Limb (tissue), 2 donors: Measurements from ENCODE around the gene CDC23.
"Not testable (repeated sequence)": the region's sequence is repeated elsewhere in the genome, so short reads cannot be mapped to it uniquely, and the experiment has no call there.

Experiments
- DNase-seq, 2 donors: peaks; one replicate each; pipeline ENCODE4 v3.0.0-alpha.2; 2016; ENCODE audit errors: extremely low spot score in 2 of 2

CDC23 gene, protein sequence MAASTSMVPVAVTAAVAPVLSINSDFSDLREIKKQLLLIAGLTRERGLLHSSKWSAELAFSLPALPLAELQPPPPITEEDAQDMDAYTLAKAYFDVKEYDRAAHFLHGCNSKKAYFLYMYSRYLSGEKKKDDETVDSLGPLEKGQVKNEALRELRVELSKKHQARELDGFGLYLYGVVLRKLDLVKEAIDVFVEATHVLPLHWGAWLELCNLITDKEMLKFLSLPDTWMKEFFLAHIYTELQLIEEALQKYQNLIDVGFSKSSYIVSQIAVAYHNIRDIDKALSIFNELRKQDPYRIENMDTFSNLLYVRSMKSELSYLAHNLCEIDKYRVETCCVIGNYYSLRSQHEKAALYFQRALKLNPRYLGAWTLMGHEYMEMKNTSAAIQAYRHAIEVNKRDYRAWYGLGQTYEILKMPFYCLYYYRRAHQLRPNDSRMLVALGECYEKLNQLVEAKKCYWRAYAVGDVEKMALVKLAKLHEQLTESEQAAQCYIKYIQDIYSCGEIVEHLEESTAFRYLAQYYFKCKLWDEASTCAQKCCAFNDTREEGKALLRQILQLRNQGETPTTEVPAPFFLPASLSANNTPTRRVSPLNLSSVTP

DNA sequence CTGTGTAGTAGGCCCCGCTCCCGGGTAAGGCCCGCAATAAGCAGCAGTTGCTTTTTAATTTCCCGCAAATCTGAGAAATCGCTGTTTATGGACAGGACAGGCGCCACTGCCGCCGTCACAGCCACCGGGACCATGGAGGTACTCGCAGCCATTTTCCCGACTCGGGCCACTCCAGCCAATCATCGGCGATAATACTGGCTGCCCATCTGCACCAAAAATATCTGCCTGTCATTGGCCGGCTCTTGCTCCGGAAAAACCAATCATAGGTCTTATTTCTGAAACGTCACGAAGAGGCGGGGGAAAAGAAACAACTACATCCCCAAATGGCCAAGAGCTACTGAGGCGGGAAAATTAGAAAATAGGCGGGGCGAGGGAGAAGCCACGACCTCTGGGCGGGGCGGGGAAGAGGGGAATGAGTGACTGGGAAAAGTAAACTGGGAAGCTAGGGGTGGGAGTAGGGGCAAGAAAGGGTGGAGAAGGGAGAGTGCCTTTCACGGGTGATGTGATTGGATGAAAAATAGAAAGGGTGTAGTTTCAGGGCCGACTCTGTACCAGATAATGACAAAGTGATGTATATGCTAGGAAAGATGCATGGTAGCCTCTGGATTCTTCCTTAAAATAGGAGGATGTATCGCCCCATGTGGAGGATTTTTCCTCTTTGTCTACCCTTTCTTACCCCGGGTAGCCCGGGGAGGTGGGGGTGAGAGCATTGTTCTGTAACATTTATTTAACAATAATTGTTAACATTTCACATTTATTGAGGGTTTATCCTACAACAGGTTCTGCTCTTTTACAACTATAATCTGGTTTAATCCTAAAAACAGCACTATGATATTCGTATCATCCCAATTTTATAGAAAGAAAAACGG lies at the start of gene CDC23:
Gene CDC23 (minus strand): TSS at position 163 of the 869 bp plus-strand sequence. CDS start 11 bp downstream, at position 152.
- DNase-seq: peak; percentile 93 to 97

DNA sequence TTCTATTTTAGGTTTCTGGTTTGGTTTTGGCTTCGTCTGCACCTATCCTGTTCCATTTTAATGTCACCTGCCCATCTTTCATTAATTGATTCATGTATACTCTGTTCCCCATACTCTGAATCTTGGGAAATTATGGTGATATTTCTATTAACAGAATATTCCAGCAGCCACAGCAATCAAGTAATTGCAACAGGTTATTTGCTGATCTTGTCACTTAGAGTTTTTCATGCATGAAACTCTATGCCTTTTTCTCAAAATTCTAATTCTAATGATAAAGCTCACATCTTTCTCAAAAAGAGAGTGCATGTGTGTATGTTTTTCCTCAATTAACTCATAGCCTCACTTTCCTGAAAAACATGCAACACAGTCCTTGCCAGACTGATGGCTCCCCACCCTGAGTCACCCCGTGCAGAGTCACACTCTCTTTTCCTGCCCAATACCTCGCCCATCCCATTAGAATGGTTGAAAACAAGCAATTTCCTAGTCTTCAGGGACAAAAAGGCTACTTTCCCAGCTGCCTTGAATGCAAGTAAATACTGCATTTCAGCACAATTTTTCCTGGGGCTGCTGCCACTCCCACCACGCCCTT lies 45.7 kb upstream of the CDC23 start:
- no peak for DNase-seq

DNA sequence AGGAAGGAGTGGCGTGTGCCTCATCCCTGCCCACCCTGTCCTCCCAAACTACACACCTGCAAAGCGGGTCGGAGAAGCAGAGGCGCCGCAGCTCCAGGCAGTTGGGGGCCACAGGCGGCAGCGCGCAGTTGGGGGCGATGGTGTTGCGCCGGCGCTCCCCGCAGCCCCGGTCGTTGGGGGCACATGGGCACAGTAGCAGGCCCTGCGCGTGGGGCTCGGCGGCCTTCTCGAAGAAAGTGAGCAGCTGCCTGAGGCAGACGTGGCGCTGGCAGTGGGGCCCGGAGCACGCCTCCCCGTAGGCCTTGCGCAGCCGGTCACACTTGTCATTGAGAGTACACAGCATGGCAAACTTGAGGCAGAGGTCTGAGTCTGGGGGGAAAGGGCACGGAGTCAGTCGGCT lies 44.5 kb upstream of the CDC23 start:
- DNase-seq: no peak

DNA sequence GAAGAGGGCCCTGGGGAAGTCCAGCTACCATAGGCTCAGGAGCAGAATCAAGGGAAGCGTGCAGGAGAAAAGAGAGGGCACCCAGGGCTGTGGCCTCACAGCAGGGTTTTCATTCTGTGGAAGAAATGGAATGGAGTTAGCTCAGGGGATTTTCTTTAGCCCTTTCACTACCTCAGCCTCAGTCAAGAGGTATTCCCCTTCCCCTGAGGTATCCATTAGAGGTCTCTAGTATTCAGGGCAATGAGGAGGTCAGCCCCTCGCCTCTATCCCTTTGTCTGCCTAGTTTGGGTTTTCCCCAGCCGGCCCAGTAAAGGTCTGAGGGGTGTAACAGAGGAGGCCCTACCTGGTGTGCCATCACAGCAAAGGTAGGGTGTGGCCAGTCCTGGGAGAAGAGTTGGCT lies 39.8 kb upstream of the CDC23 start:
- DNase-seq: no peak

DNA sequence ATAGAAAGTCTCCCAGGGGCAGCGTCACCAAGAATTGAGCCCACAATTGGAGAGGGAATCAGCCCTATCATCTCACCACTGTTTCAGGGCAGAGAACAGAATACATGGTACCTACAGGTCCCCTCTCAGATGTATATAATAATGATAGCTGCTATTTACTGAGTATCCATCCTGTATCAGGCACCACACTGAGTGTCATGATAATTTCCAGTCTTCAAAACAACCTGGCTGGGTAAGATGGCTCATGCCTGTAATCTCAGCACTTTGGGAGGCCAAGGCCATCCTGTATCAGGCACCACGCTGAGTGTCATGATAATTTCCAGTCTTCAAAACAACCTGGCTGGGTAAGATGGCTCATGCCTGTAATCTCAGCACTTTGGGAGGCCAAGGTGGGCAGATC lies 34.7 kb upstream of the CDC23 start:
- DNase-seq: not testable (repeated sequence)

DNA sequence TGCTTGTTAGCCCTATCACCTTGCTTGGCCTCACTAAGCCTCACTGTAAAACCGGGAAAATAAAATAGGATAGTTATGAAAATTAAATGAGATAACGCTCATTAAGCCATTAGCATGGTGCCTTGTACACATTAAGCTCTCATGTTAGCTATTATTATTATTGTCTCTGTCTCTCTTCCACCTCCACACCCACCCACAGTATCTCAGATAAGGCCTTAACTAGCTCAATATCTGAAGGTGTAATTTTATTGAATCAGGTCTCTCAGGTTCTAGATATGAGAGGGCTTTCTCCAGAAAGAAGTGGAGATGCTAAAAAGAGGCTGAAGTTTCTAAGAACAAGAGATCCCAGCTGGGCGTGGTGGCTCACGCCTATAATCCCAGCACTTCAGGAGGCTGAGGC lies 33.7 kb upstream of the CDC23 start:
- no peak for DNase-seq

DNA sequence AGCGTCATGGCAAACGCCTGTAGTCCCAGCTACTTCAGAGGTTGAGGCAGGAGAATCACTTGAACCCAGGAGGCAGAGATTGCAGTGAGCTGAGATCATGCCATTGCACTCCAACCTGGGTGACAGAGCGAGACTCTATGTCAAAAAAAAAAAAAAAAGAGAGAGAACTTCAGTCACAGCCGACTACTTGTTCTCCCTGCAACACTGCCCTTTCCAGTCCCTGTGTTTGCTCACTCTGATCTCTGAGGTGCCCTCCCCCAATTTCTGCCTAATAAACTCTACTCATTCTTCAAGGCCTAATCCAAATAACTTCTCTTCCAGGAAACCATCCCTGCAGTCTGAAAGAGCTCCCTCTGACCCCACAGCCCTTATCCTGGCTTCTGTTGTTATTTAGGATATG lies 33.2 kb upstream of the CDC23 start:
- no peak for DNase-seq

DNA sequence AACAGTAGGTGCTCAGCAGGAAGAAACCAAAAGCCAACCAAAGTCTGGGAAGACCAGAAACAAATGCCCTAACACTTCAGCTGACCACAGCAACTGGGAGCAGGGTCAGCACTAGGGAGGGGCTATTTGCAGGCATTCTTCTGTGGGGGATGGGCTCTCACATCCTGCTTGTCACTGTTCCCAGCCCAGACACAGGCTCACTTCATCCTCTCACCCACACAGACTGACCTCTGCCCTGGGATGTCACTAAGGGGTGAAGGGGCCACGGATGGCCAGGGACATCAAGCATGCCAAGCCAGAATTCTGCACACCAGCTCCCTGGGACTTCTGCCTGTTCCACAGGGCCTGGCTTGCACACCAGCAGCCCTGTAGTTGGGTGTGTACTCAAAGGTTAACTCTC lies 32.6 kb upstream of the CDC23 start:
- DNase-seq: no peak

DNA sequence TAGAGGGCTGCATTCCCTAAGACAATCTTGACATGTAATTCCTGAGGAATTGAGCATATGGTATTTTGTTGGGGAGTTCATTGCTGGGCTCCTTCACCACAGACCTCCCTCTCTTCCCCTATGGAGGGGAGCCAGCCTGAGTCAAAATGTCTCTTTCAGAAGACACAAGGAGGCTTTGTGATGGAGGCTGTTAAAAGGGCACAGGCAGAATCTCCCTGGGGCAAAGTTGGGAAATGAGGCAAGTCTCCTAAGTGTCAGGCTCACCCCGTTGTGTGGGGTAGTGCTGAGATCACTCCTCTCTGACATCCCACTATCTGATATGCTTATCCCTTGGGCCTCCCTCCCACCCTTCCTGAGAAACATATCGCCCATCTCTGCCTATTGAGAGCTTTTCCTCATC lies 30.7 kb upstream of the CDC23 start:
- no peak for DNase-seq

DNA sequence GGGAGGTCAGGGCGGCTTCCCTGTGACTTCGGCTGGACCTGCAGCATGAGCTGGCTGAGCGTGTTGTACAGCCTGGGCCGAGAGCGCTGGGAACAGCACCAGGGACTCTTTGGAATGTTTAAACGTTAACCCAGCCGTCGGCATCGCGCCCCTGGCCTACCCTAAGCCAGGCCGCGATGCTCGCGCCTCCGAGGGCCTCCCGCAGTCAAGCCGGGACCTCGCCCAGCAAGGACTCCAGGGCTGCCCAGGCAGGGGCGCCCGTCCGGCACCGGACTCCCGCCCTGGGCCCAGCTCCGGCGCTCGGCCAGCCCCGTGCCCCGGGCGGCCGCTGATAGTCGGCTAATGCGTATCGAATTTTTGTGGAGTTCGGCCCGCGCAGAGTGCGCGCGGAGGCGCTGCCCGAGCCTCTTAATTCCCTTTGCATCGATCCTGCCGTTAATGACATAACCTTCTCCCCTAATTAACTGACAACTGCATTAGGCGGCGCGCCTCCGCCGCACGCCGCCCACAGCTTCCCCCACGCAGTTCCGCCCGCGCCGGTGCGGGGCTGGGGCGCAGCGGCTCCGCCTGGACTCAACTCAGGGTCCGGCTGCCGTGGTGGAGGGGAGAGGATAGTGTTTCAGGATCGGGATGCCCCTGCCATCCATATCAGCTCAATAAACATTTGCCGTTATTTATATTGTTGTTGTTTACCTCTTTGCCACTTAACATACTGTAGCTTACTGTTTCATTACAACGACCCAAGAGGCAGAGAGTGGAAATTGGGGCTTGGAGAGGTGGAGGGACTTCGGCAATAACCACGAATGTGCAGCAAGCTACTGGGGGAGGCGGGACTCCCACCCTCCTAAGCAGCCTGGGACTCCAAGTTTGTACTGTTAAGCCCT lies 28.8 kb upstream of the CDC23 start:
- DNase-seq: peak in 1 of 2 donors; percentile 61

DNA sequence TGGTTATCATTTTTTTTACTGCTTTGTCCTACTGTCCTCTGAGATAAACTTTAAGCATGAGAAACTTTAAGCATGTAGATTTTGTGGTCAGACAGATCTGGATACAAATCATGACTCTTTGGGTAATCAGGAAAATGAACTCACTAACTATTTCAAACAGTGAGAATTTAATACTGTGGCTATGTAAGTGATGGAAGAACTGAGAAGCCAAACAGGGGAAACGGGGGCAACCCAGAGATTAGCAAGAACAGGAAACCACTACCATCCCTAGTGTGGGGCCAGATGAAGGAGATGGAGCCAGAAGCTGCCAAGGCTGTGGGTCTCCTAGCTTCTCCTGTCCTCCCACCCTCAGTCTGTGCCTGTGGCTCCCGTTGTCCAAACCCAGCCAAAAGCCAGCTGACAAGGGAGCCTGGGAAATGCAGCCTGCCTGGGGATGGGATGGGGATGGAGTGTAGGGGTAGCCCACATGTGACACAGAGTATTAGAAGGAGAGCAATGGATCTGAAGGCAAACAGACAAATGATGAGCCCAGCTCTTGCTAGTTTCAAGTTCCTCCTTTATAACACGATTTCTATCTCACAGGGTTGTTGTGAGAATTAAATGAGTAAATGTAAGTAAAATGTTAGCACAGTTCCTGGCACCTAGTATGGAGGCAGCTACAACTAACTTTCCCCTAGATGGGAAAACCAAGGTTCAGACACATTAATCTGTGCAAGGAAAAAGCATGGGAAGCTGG lies 27.7 kb upstream of the CDC23 start:
- no peak for DNase-seq

DNA sequence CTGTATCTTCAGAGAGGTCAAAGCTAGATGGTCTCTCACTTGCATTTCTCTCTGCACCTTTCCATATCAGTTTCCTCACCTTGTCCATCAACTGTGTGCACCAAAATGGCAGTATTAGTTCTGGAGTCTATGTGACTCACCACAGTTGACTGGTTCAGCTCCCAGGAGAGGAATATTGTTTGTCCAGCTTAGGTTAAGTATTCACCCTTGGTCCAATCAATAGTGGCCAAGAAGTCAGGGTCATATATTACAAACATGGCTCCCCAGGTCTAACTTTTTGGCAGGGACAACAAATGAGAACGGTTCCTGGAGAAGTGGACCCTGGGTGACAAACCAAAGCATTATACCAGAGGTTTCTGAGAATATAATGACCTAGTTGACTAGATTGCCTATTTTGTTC lies 24.9 kb upstream of the CDC23 start:
- no peak for DNase-seq

DNA sequence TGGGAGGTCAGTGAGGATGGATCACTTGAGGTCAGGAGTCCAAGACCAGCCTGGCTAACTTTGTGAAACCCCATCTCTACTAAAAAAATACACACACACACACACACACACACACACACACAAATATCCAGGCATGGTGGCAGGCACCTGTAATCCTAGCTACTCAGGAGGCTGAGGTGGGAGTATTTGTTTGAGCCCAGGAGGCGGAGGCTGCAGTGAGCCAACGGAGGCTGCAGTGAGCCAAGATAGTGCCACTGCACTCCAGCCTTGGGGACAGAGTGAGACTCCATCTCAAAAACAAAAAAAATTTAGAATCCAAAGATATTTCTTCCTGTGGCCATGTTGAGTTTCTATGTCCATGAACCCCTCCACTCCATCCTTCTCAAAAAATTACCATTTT lies 21.5 kb upstream of the CDC23 start:
- no peak for DNase-seq

DNA sequence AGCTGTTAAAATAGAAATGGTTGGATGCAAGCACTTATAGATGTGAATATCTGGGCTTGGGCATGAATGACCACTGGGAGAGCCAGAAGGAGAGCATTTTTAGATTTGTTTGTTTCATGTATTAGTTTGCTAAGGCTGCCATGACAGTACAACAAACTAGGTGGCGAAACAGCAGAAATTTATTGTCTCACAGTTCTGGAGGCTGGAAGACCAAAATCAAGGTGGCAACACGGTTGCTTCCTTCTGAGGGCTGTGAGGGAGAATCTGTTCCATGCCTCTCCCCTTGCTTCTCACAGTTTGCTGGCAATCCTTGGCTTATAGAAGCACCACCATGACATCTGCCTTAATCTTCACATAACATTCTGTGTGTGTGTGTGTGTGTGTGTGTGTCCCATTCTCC lies 20.2 kb upstream of the CDC23 start:
- DNase-seq: no peak

DNA sequence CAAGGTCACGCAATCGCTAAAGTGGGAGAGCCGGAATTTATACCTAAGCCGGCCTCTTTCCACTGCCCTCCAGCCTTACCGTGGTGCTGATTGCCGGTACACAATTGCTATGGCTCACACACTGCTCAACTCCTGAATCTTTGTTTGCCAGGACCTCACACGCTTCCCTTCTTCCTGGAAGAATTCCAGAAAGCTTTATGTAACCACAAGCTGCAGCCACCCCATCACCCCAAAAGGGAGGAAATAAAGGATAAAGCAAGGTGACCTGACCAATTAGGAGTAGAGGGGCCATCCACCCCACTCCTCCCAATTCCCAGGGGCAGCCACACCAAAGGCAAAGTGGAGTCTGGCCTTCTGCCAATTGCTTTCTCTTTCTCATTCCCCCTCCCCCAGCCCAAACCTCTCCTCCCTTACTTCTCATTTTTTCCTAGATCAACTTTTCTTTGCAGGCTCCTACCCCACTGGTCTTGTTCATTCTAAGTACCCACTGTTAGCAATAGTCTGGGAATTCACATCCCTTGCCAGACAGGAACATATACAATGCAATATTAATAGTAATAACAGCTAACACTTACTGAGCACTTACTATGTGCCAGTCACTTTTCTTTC lies 18.0 kb upstream of the CDC23 start:
- DNase-seq: peak in 1 of 2 donors; percentile 38

DNA sequence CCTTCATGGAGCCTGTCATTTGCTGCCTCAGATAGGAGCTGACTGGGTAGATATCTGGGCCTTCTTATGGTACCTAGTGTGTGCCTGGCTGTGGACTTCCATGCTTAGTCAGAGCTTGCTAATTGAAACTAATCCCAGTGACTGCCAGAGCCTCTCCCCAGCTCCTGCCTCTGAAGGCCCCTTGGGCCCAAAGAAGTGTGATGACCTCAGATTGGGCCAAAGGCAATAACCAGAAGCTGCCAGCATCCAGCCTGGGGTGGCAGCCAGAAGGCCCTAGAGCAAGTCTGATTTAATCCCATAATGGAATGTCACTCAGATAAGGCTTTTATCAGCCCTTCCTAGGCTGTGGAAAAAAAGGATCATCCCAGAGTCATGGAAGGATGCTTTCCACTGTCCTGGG lies 17.1 kb upstream of the CDC23 start:
- DNase-seq: no peak

DNA sequence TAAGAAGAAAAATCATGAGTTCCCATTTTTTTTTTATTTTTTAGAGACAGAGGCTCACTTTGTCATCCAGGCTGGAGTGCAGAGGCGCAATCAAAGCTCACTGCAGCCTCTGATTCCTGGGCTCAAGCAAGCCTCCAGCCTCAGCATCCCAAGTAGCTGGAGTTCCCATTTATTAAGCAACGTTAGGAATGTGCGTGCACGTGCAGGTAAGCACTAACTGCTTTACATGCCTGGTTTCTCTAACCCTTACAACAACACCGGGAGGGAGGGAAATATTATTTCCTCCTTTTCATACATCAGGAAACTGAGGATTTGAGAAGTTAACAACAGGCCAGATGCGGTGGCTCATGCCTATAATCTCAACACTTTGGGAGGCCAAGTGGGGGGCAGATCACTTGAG lies 16.3 kb upstream of the CDC23 start:
- DNase-seq: no peak

DNA sequence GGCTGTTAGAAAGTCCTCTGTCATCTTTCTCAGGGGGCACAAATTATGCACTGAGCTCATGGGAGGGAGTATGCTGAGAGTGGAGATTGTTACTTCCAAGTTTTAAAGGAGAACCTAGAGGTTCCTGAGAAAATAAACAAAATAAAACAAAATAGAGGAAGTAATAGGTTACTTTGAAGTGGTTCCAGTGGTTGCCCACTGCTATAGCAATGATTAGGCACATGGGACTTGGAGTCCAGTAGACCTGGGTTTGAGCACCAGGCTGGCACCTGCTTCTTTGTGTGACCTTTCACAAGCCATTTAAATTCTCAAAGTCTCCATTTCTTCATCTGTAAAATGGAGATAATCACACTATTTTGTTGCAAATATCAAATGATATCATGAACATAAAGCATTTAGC lies 13.8 kb upstream of the CDC23 start:
- no peak for DNase-seq

DNA sequence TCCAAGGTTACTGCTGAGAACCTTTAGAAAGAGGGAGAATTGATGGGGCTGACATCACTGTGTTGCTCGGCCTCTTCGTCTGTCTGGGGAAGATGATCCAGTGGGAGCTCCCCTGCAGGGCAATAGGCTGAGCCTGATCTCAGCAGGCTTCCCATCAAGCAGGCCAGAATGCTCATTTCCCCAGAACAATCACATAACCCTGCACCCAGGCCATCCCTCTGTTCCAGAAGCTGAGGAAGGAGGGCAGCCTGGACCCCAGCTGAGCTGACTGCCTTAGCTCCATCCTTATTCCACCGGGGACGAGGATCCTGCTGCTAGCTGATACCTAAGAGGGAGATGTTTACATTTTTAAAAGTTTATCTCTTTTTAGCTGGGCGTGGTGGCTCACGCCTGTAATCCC lies 11.6 kb upstream of the CDC23 start:
- DNase-seq: no peak

DNA sequence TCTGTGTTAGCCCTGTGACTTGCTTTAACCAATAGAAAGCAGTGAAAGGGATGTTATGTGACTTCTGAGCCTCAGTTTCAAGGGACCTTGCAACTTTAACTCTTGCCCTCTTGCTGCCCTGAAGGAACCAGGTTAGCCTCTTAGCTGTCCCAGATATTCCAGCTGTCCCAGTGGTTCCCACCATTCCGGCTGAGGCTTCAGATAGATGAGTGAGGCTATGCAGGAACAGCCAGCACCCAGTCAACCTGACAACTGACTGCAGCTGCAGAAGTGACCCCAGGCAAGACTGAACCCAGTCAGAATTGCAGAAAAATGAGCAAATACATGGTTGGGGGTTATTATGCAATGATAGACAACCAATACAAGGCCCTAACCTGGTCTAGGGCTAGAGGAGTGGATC lies 10.4 kb upstream of the CDC23 start:
- DNase-seq: no peak
